Neural progenitor cell (in vitro differentiated cells): Measurements from ENCODE around the gene TDG. TPM values are rescaled to one million over a fixed set of nuclear protein-coding genes. Genes with fewer than 3 reads are reported as not detected.
"Not testable (repeated sequence)": the region's sequence is repeated elsewhere in the genome, so short reads cannot be mapped to it uniquely, and the experiment has no call there.

Experiments
- DNase-seq: peaks from one replicate; pipeline ENCODE4 v3.0.0-alpha.2; 2016; ENCODE audit warnings: low spot score
- H2AFZ ChIP-seq: fragments of 200-600 bp; sonication (generic); replicated peaks from 2 replicates; pipeline ENCODE4 v1.6.1; 2016; ENCODE audit warnings: antibody characterized with exemption
- H3F3A ChIP-seq: fragments of 200-600 bp; sonication (generic); 2 replicates; pipeline ENCODE4 v1.6.1; 2016; ENCODE audit warnings: antibody characterized with exemption, low read depth
- H3K27ac ChIP-seq: fragments of 200-600 bp; sonication (generic); 2 replicates; pipeline ENCODE4 v1.5.1; 2016; ENCODE audit warnings: mild to moderate bottlenecking
- H3K27me3 ChIP-seq: fragments of 200-600 bp; sonication (generic); 2 replicates; pipeline ENCODE4 v1.6.1; 2016; ENCODE audit warnings: mild to moderate bottlenecking, moderate library complexity
- H3K36me3 ChIP-seq: fragments of 200-600 bp; sonication (generic); 2 replicates; pipeline ENCODE4 v1.5.1; 2016
- H3K4me1 ChIP-seq: fragments of 200-600 bp; sonication (generic); 2 replicates; pipeline ENCODE4 v1.6.1; 2016; ENCODE audit warnings: mixed run types
- H3K4me2 ChIP-seq: fragments of 200-600 bp; sonication (generic); 2 replicates; pipeline ENCODE4 v1.6.1; 2016
- H3K4me3 ChIP-seq: fragments of 200-600 bp; sonication (generic); 2 replicates; pipeline ENCODE4 v1.5.1; 2016
- H3K79me2 ChIP-seq: fragments of 200-600 bp; sonication (generic); 2 replicates; pipeline ENCODE4 v1.6.1; 2016; ENCODE audit warnings: low read depth
- H3K9ac ChIP-seq: fragments of 200-600 bp; sonication (generic); 2 replicates; pipeline ENCODE4 v1.6.1; 2016
- H3K9me3 ChIP-seq: fragments of 200-600 bp; sonication (generic); 2 replicates; pipeline ENCODE4 v1.5.1; 2016; ENCODE audit warnings: low read depth
- H4K20me1 ChIP-seq: fragments of 200-600 bp; sonication (generic); 2 replicates; pipeline ENCODE4 v1.6.1; 2016; ENCODE audit warnings: low read depth
- H3K27ac Mint-ChIP-seq: 3 replicates; pipeline ENCODE4 v1.8.0; 2021; ENCODE audit warnings: mixed read lengths
- H3K27me3 Mint-ChIP-seq: 2 replicates; pipeline ENCODE4 v1.8.0; 2022; ENCODE audit warnings: low read depth, mild to moderate bottlenecking, inconsistent platforms, moderate library complexity, mixed read lengths; ENCODE audit not compliant: insufficient read depth
- H3K36me3 Mint-ChIP-seq: 3 replicates; pipeline ENCODE4 v1.8.0; 2021; ENCODE audit warnings: mixed read lengths
- H3K4me1 Mint-ChIP-seq: 3 replicates; pipeline ENCODE4 v1.8.0; 2021; ENCODE audit warnings: mixed read lengths
- H3K4me3 Mint-ChIP-seq: 3 replicates; pipeline ENCODE4 v1.8.0; 2021; ENCODE audit warnings: mild to moderate bottlenecking, moderate library complexity, mixed read lengths
- H3K9me3 Mint-ChIP-seq: 3 replicates; pipeline ENCODE4 v1.8.0; 2020; ENCODE audit warnings: mixed read lengths
- CTCF ChIP-seq: fragments of 200-600 bp; sonication (generic); IDR thresholded peaks from 2 replicates; pipeline ENCODE4 v1.5.1; 2017; ENCODE audit warnings: antibody characterized with exemption, mild to moderate bottlenecking
- EZH2 ChIP-seq: fragments of 200-600 bp; sonication (generic); IDR thresholded peaks from 2 replicates; pipeline ENCODE4 v1.6.1; 2017; ENCODE audit warnings: antibody characterized with exemption, mild to moderate bottlenecking, moderate library complexity
- EZH2phosphoT487 ChIP-seq: fragments of 200-600 bp; sonication (generic); IDR thresholded peaks from 2 replicates; pipeline ENCODE4 v1.6.1; 2017; ENCODE audit warnings: antibody characterized with exemption
- total RNA-seq: library from RNA; depleted of rRNA; stranded (reverse); fragments of >200 nt; gene quantifications from 2 replicates; pipeline ENCODE4 v1.2.3, GENCODE V29; 2015; ENCODE audit warnings: low replicate concordance

TDG gene
- total RNA-seq, 1 donor from 2014 or later: 88.1 TPM

GRCh38 chr12:104011253-104011652, 45.6 kb downstream of the TDG start:
- H3K4me1 ChIP-seq: no peaks in the 10 kb centered on the region
- H3K27ac ChIP-seq: no peak overlapping the region
- H4K20me1 ChIP-seq: no peaks in the 10 kb centered on the region
- no peaks in the 10 kb centered on the region for H3F3A ChIP-seq
- DNase-seq: no peak
- Mint-ChIP-seq H3K27ac (no peak overlapping the region), H3K27me3 (peaks cover 6% of the 10 kb centered on the region), H3K4me1 (no peaks in the 10 kb centered on the region), H3K9me3 (peaks cover 9% of the 10 kb centered on the region), H3K4me3 (no peak overlapping the region), H3K36me3 (peaks cover 2% of the 10 kb centered on the region)
- H3K79me2 ChIP-seq: no peaks in the 10 kb centered on the region
- H3K9ac ChIP-seq: no peak overlapping the region
- no peak overlapping the region for H3K4me3 ChIP-seq
- no peak overlapping the region for H3K4me2 ChIP-seq
- no peaks in the 10 kb centered on the region for H3K27me3 ChIP-seq
- no peak overlapping the region for H2AFZ ChIP-seq
- no peak for TF ChIP-seq EZH2phosphoT487
- no peak for TF ChIP-seq CTCF
- no peak for TF ChIP-seq EZH2
- no peaks in the 10 kb centered on the region for H3K36me3 ChIP-seq
- no peaks in the 10 kb centered on the region for H3K9me3 ChIP-seq

- no peak overlapping the region for H3K27ac Mint-ChIP-seq
- H2AFZ ChIP-seq: no peak overlapping the region
- no peaks in the 10 kb centered on the region for H3F3A ChIP-seq
- TF ChIP-seq EZH2 (no peak), EZH2phosphoT487 (no peak), CTCF (no peak)
- H3K4me1 Mint-ChIP-seq: no peaks in the 10 kb centered on the region
- H3K4me3 Mint-ChIP-seq: no peak overlapping the region
- H3K9me3 ChIP-seq: no peaks in the 10 kb centered on the region
- H4K20me1 ChIP-seq: no peaks in the 10 kb centered on the region
- peaks cover 2% of the 10 kb centered on the region for H3K36me3 Mint-ChIP-seq
- H3K4me1 ChIP-seq: no peaks in the 10 kb centered on the region
- H3K27me3 ChIP-seq: no peaks in the 10 kb centered on the region
- no peak overlapping the region for H3K27ac ChIP-seq
- no peak for DNase-seq
- peaks cover 9% of the 10 kb centered on the region for H3K9me3 Mint-ChIP-seq
- H3K4me3 ChIP-seq: no peak overlapping the region
- H3K4me2 ChIP-seq: no peak overlapping the region
- no peaks in the 10 kb centered on the region for H3K79me2 ChIP-seq
- H3K27me3 Mint-ChIP-seq: peaks cover 6% of the 10 kb centered on the region
- H3K9ac ChIP-seq: no peak overlapping the region
- no peaks in the 10 kb centered on the region for H3K36me3 ChIP-seq
Measured at GRCh38 chr12:104012331-104012730, 46.7 kb downstream of the TDG start.

GRCh38 chr12:104021862-104022261, 56.2 kb downstream of the TDG start:
- not testable (repeated sequence) for H3K9ac ChIP-seq, H3K9me3 Mint-ChIP-seq, H3K36me3 Mint-ChIP-seq, H3F3A ChIP-seq, H3K9me3 ChIP-seq, H3K36me3 ChIP-seq, H3K4me1 Mint-ChIP-seq, H2AFZ ChIP-seq, H3K27me3 Mint-ChIP-seq, H3K4me3 ChIP-seq, H3K4me3 Mint-ChIP-seq, H3K79me2 ChIP-seq, H3K27me3 ChIP-seq, H3K4me1 ChIP-seq, H3K4me2 ChIP-seq, H3K27ac ChIP-seq, H4K20me1 ChIP-seq, DNase-seq, H3K27ac Mint-ChIP-seq

- no peaks in the 10 kb centered on the region for H3K36me3 Mint-ChIP-seq
- H3K4me3 Mint-ChIP-seq: no peak overlapping the region
- no peaks in the 10 kb centered on the region for H3K4me1 Mint-ChIP-seq
- Histone ChIP-seq H3F3A (no peaks in the 10 kb centered on the region), H3K36me3 (no peaks in the 10 kb centered on the region), H3K9ac (no peak overlapping the region), H3K27me3 (no peaks in the 10 kb centered on the region), H3K27ac (no peak overlapping the region), H3K79me2 (no peaks in the 10 kb centered on the region), H3K4me3 (no peak overlapping the region), H3K4me2 (no peak overlapping the region), H4K20me1 (no peaks in the 10 kb centered on the region), H2AFZ (no peak overlapping the region), H3K4me1 (no peaks in the 10 kb centered on the region), H3K9me3 (peaks cover 7% of the 10 kb centered on the region)
- no peak for DNase-seq
- no peak overlapping the region for H3K27ac Mint-ChIP-seq
- peaks cover 8% of the 10 kb centered on the region for H3K9me3 Mint-ChIP-seq
- TF ChIP-seq EZH2: no peak
- TF ChIP-seq EZH2phosphoT487: no peak
- TF ChIP-seq CTCF: no peak
- peaks cover 2% of the 10 kb centered on the region for H3K27me3 Mint-ChIP-seq
Measured at GRCh38 chr12:104022786-104023185, 57.1 kb downstream of the TDG start.
